ENCODE data around the gene MARCKSL1. TPM values are rescaled to one million over a fixed set of nuclear protein-coding genes. Genes with fewer than 3 reads are reported as not detected.

MARCKSL1 gene
- total RNA-seq, 1 donor from 2014 or later, result 833 TPM

- no peaks in the 10 kb centered on the region for H3K9me3 Mint-ChIP-seq (ENCODE audit: low read depth)
- H3K27ac Mint-ChIP-seq, result peak overlapping the region; percentile 87
- peaks cover 13% of the 10 kb centered on the region for H3K36me3 Mint-ChIP-seq (ENCODE audit: insufficient read depth)
- peak overlapping the region; percentile 19 for H3K4me3 Mint-ChIP-seq (ENCODE audit: low read depth)
- H3K4me1 Mint-ChIP-seq (ENCODE audit: low read depth), result peaks cover 29% of the 10 kb centered on the region
- H3K27me3 Mint-ChIP-seq, result peaks cover 13% of the 10 kb centered on the region
- no peak for DNase-seq (ENCODE audit: low spot score, unreplicated experiment)
- no peak for TF ChIP-seq CTCF (IDR thresholded peaks at IDR 0.05; ENCODE audit: unreplicated experiment)
Measured at GRCh38 chr1:32337855-32338636, 2.0 kb upstream of the MARCKSL1 start.

- H3K27me3 Mint-ChIP-seq, result peaks cover 13% of the 10 kb centered on the region
- peaks cover 14% of the 10 kb centered on the region for H3K36me3 Mint-ChIP-seq (ENCODE audit: insufficient read depth)
- peaks cover 37% of the 10 kb centered on the region for H3K4me1 Mint-ChIP-seq (ENCODE audit: low read depth)
- no peak for TF ChIP-seq CTCF (IDR thresholded peaks at IDR 0.05; ENCODE audit: unreplicated experiment)
- peak overlapping the region; percentile 67 for H3K4me3 Mint-ChIP-seq (ENCODE audit: low read depth)
- no peaks in the 10 kb centered on the region for H3K9me3 Mint-ChIP-seq (ENCODE audit: low read depth)
- DNase-seq (ENCODE audit: low spot score, unreplicated experiment), result no peak
- peak overlapping the region; percentile 91 for H3K27ac Mint-ChIP-seq
Measured at GRCh38 chr1:32336963-32337675, 1.1 kb upstream of the MARCKSL1 start.

- H3K9me3 Mint-ChIP-seq (ENCODE audit: low read depth), result no peaks in the 10 kb centered on the region
- H3K4me1 Mint-ChIP-seq (ENCODE audit: low read depth), result peaks cover 40% of the 10 kb centered on the region
- peaks cover 16% of the 10 kb centered on the region for H3K36me3 Mint-ChIP-seq (ENCODE audit: insufficient read depth)
- H3K4me3 Mint-ChIP-seq (ENCODE audit: low read depth), result peak overlapping the region; percentile 67
- no peak for TF ChIP-seq CTCF (IDR thresholded peaks at IDR 0.05; ENCODE audit: unreplicated experiment)
- DNase-seq (ENCODE audit: low spot score, unreplicated experiment), result no peak
- H3K27ac Mint-ChIP-seq, result peak overlapping the region; percentile 91
- H3K27me3 Mint-ChIP-seq, result peaks cover 13% of the 10 kb centered on the region
Measured at GRCh38 chr1:32336591-32336932, 529 bp upstream of the MARCKSL1 start.

- Mint-ChIP-seq H3K36me3 (ENCODE audit: insufficient read depth) (peaks cover 17% of the 10 kb centered on the region), H3K27me3 (peaks cover 13% of the 10 kb centered on the region), H3K4me3 (ENCODE audit: low read depth) (peak overlapping the region; percentile 97)
Measured at GRCh38 chr1:32335535-32335789, 571 bp downstream of the MARCKSL1 start.

More at GRCh38 chr1:32335535-32335789, 571 bp downstream of the MARCKSL1 start:
- peaks cover 40% of the 10 kb centered on the region for H3K4me1 Mint-ChIP-seq (ENCODE audit: low read depth)
- no peaks in the 10 kb centered on the region for H3K9me3 Mint-ChIP-seq (ENCODE audit: low read depth)
- TF ChIP-seq CTCF (IDR thresholded peaks at IDR 0.05; ENCODE audit: unreplicated experiment), result no peak
- no peak overlapping the region for H3K27ac Mint-ChIP-seq
- no peak for DNase-seq (ENCODE audit: low spot score, unreplicated experiment)
